Endodermal cell (in vitro differentiated cells): Measurements from ENCODE around the gene APOBEC3G. TPM values are rescaled to one million over a fixed set of nuclear protein-coding genes. Genes with fewer than 3 reads are reported as not detected.

Experiments
- DNase-seq: peaks from one replicate; pipeline ENCODE4 v3.0.0-alpha.2; 2017
- H3K27ac ChIP-seq: 2 replicates; pipeline ENCODE4 v1.5.1; 2013; ENCODE audit warnings: mild to moderate bottlenecking, low read depth, low read length, moderate library complexity
- H3K27me3 ChIP-seq: 2 replicates; pipeline ENCODE4 v1.6.1; 2013; ENCODE audit warnings: mild to moderate bottlenecking, low read length, moderate library complexity; ENCODE audit not compliant: insufficient read depth, control insufficient read depth, poor library complexity, severe bottlenecking
- H3K36me3 ChIP-seq: 2 replicates; pipeline ENCODE4 v1.7.0; 2013; ENCODE audit warnings: mild to moderate bottlenecking, low read length, moderate library complexity; ENCODE audit not compliant: control insufficient read depth, insufficient read depth
- H3K4me1 ChIP-seq: one replicate; pipeline ENCODE4 v1.7.0; 2013; ENCODE audit warnings: low read length; ENCODE audit not compliant: control insufficient read depth, insufficient read depth
- H3K4me3 ChIP-seq: 2 replicates; pipeline ENCODE4 v1.5.1; 2013; ENCODE audit warnings: mild to moderate bottlenecking, low read length, moderate library complexity
- H3K9ac ChIP-seq: 2 replicates; pipeline ENCODE4 v1.6.1; 2013; ENCODE audit warnings: mild to moderate bottlenecking, low read length, moderate library complexity; ENCODE audit not compliant: poor library complexity, severe bottlenecking; ENCODE audit errors: extremely low read depth
- H3K9me3 ChIP-seq: 2 replicates; pipeline ENCODE4 v1.6.1; 2013; ENCODE audit warnings: mild to moderate bottlenecking, low read length, moderate library complexity; ENCODE audit not compliant: control insufficient read depth
- H3K27ac Mint-ChIP-seq: 2 replicates; pipeline ENCODE4 v1.8.0; 2020; ENCODE audit warnings: mixed read lengths
- H3K27me3 Mint-ChIP-seq: 2 replicates; pipeline ENCODE4 v1.8.0; 2021; ENCODE audit warnings: mild to moderate bottlenecking, mixed read lengths; ENCODE audit not compliant: insufficient read depth
- H3K36me3 Mint-ChIP-seq: 2 replicates; pipeline ENCODE4 v1.8.0; 2020; ENCODE audit warnings: low read depth, mixed read lengths
- H3K4me1 Mint-ChIP-seq: 2 replicates; pipeline ENCODE4 v1.8.0; 2020; ENCODE audit warnings: mixed read lengths
- H3K4me3 Mint-ChIP-seq: 2 replicates; pipeline ENCODE4 v1.8.0; 2020; ENCODE audit warnings: mild to moderate bottlenecking, moderate library complexity, mixed read lengths
- H3K9me3 Mint-ChIP-seq: 2 replicates; pipeline ENCODE4 v1.8.0; 2020; ENCODE audit warnings: mild to moderate bottlenecking, mixed read lengths
- CTCF ChIP-seq: fragments of 200-600 bp; sonication (generic); conservative IDR thresholded peaks from 2 replicates; pipeline ENCODE4 v1.5.0; 2021; ENCODE audit warnings: antibody characterized with exemption, mild to moderate bottlenecking
- WGBS, 2 experiments: methylation state at CpG; one replicate each; pipeline versions ENCODE4 v1.1.5 to v1.1.7; 2013; ENCODE audit warnings: missing lambda C conversion rate in 2 of 2, mixed read lengths in 1 of 2; ENCODE audit not compliant: insufficient coverage in 1 of 2, insufficient read length in 1 of 2; 5-methylcytosine and 5-hydroxymethylcytosine counted together
- total RNA-seq, 2 donors: library from RNA; stranded (reverse); fragmentation: NEBNext Ultra II Directional in 1 of 2; extraction: Animal tissue kit (Norgen Biotek cat#: 25700) in 1 of 2; gene quantifications; 2 replicates in 1 of 2; 3 replicates in 1 of 2; pipeline ENCODE4 v1.2.1, GENCODE V29; 2021

Gene APOBEC3G
- total RNA-seq, 2 donors from 2014 or later, result 8.7 to 19.7 TPM

DNA sequence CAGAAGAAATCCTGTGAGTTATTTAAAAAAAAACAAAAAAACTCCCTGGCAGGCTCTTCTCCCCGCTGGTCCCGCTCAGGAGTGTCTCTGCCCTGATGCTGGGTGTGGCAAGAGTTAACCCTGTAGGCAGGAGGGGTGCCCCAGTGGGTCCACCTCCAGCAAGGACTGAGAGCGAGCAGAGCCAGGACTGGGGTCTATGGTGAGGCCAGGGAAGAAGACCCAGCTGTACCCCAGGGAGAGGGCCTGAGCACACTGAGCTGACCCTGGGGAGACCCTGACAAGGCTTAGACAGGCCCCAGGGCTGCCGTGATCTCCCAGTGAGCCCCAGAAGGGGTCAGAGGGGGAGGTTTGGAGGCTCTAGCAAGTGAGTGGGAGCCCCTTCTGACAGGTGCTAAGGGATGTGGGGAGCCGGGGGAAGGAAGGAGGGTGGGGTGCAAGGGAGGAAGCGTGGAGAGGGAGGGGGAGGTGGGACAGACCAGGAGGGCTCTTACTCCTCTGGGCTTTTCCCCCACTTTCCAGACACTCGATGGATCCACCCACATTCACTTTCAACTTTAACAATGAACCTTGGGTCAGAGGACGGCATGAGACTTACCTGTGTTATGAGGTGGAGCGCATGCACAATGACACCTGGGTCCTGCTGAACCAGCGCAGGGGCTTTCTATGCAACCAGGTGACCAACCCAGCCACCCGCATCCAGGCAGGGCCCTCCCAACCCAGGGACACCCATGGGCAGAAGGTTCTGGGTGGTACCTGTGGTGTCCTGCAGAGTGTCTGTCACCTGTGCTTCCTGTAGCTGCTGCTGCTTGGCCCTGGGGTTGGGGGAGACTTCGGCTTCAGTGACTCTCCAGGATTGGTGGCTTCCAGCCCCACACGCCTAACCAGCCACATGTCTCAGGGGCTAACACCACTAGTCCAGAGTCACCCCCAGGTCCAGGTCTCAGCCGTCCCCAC lies 6.4 kb downstream of the APOBEC3G start:
- Histone ChIP-seq H3K36me3 (no peaks in the 10 kb centered on the region), H3K9ac (no peak overlapping the region), H3K4me3 (no peak overlapping the region), H3K27me3 (no peaks in the 10 kb centered on the region), H3K4me1 (peaks cover 4% of the 10 kb centered on the region), H3K9me3 (no peaks in the 10 kb centered on the region), H3K27ac (no peak overlapping the region)
- H3K9me3 Mint-ChIP-seq, result no peaks in the 10 kb centered on the region
- DNase-seq, result no peak
- peaks cover 2% of the 10 kb centered on the region for H3K27me3 Mint-ChIP-seq
- no peak overlapping the region for H3K27ac Mint-ChIP-seq
- peaks cover 7% of the 10 kb centered on the region for H3K4me1 Mint-ChIP-seq
- WGBS, 2 experiments, result 90 to 93% methylated on average over 5 to 13 of the region's 14 CpGs
- no peak for TF ChIP-seq CTCF
- H3K36me3 Mint-ChIP-seq, result peaks cover 4% of the 10 kb centered on the region
- H3K4me3 Mint-ChIP-seq, result no peak overlapping the region

GRCh38 chr22:39084666-39085065 lies 7.6 kb downstream of the APOBEC3G start:
- 88 to 90% methylated on average over 7 to 8 of the region's 8 CpGs for WGBS, 2 experiments
- H3K27me3 Mint-ChIP-seq, result peaks cover 2% of the 10 kb centered on the region
- H3K27ac Mint-ChIP-seq, result no peak overlapping the region
- no peak for TF ChIP-seq CTCF
- H3K4me1 Mint-ChIP-seq, result peaks cover 8% of the 10 kb centered on the region
- no peaks in the 10 kb centered on the region for H3K9me3 Mint-ChIP-seq
- H3K36me3 Mint-ChIP-seq, result peaks cover 4% of the 10 kb centered on the region
- H3K4me3 Mint-ChIP-seq, result no peak overlapping the region
- Histone ChIP-seq H3K9me3 (no peaks in the 10 kb centered on the region), H3K27ac (no peak overlapping the region), H3K27me3 (no peaks in the 10 kb centered on the region), H3K4me1 (peaks cover 10% of the 10 kb centered on the region), H3K36me3 (no peaks in the 10 kb centered on the region), H3K4me3 (no peak overlapping the region), H3K9ac (no peak overlapping the region)
- DNase-seq, result no peak

DNA sequence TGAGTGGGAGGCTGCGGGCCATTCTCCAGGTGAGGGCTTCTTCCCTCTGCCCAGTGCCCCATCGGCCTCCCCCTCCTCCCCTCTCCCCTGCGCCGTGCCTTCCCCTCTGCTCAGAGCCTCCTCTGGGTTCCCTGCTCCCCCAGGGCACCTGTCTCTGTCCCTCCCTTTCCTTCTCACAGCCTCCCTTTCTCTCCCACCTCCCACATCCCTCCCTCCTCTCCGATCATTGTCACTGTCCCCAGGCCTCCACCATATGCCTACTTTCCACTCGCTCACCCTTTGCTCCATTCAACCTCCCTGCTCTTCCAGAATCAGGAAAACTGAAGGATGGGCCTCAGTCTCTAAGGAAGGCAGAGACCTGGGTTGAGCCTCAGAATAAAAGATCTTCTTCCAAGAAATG lies 10.0 kb downstream of the APOBEC3G start:
- no peak for DNase-seq
- WGBS, 2 experiments, result 92 to 96% methylated on average over 2 to 6 of the region's 6 CpGs

More for the DNA sequence above, 10.0 kb downstream of the APOBEC3G start:
- Histone ChIP-seq H3K27me3 (no peaks in the 10 kb centered on the region), H3K9ac (no peak overlapping the region), H3K27ac (no peak overlapping the region), H3K4me1 (peaks cover 10% of the 10 kb centered on the region), H3K4me3 (no peak overlapping the region), H3K9me3 (no peaks in the 10 kb centered on the region), H3K36me3 (no peaks in the 10 kb centered on the region)
- Mint-ChIP-seq H3K27me3 (peaks cover 5% of the 10 kb centered on the region), H3K9me3 (no peaks in the 10 kb centered on the region), H3K27ac (no peak overlapping the region), H3K36me3 (peaks cover 2% of the 10 kb centered on the region), H3K4me1 (peaks cover 6% of the 10 kb centered on the region), H3K4me3 (no peak overlapping the region)
- TF ChIP-seq CTCF, result no peak
